HEK293T (cell line): ENCODE measurements around the gene SLF2.

Experiments used
- CTCF ChIA-PET: fragments of 350-600 bp; formaldehyde crosslinking; extraction: SDS; loops from one replicate; lab custom pipeline; 2021; ENCODE audit warnings: antibody characterized with exemption, inconsistent platforms; lab: Yijun Ruan, JAX
- POLR2A ChIA-PET: fragments of 350-600 bp; formaldehyde crosslinking; extraction: SDS; loops from one replicate; lab custom pipeline; 2020; ENCODE audit warnings: antibody characterized with exemption, inconsistent platforms; lab: Yijun Ruan, JAX
- DNase-seq: peaks from one replicate; pipeline ENCODE4 v3.0.0; 2012; ENCODE audit warnings: mixed read lengths; ENCODE audit errors: extremely low spot score
- ARNT ChIP-seq: fragments of 450-650 bp; IDR thresholded peaks from 2 replicates; pipeline ENCODE4 v1.6.1; 2017; ENCODE audit warnings: mild to moderate bottlenecking
- BHLHE40 ChIP-seq: fragments of 450-650 bp; IDR thresholded peaks from 2 replicates; pipeline ENCODE4 v1.6.1; 2016; ENCODE audit warnings: mild to moderate bottlenecking, moderate library complexity, borderline replicate concordance
- CTBP1 ChIP-seq: fragments of 450-650 bp; IDR thresholded peaks from 2 replicates; pipeline ENCODE4 v1.6.1; 2016; ENCODE audit warnings: borderline replicate concordance
- ELF4 ChIP-seq: fragments of 450-650 bp; IDR thresholded peaks from 2 replicates; pipeline ENCODE4 v1.6.1; 2017; ENCODE audit warnings: antibody characterized with exemption
- FOXA1 ChIP-seq: fragments of 450-650 bp; IDR thresholded peaks from 2 replicates; pipeline ENCODE4 v1.6.1; 2016; ENCODE audit warnings: mild to moderate bottlenecking
- FOXK2 ChIP-seq: fragments of 450-650 bp; IDR thresholded peaks from 2 replicates; pipeline ENCODE4 v1.6.1; 2016; ENCODE audit warnings: mild to moderate bottlenecking
- FOXM1 ChIP-seq: fragments of 450-650 bp; IDR thresholded peaks from 2 replicates; pipeline ENCODE4 v1.6.1; 2017; ENCODE audit warnings: mild to moderate bottlenecking, borderline replicate concordance
- HDGF ChIP-seq: fragments of 450-650 bp; IDR thresholded peaks from 2 replicates; pipeline ENCODE4 v1.6.1; 2017; ENCODE audit warnings: antibody characterized with exemption, borderline replicate concordance
- L3MBTL2 ChIP-seq: fragments of 450-650 bp; conservative IDR thresholded peaks from 2 replicates; pipeline ENCODE4 v1.6.1; 2016; ENCODE audit warnings: mild to moderate bottlenecking
- LEF1 ChIP-seq: fragments of 450-650 bp; IDR thresholded peaks from 2 replicates; pipeline ENCODE4 v1.6.1; 2017; ENCODE audit warnings: mild to moderate bottlenecking, borderline replicate concordance
- NFRKB ChIP-seq: fragments of 450-650 bp; IDR thresholded peaks from 2 replicates; pipeline ENCODE4 v1.6.1; 2016; ENCODE audit warnings: mild to moderate bottlenecking, moderate library complexity
- PKNOX1 ChIP-seq: fragments of 450-650 bp; IDR thresholded peaks from 2 replicates; pipeline ENCODE4 v1.6.1; 2016
- SP1 ChIP-seq: fragments of 450-650 bp; IDR thresholded peaks from 2 replicates; pipeline ENCODE4 v1.6.1; 2017
- SUZ12 ChIP-seq: fragments of 450-650 bp; IDR thresholded peaks from 2 replicates; pipeline ENCODE4 v1.6.1; 2016; ENCODE audit warnings: mild to moderate bottlenecking
- TARDBP ChIP-seq: fragments of 450-650 bp; IDR thresholded peaks from 2 replicates; pipeline ENCODE4 v1.6.1; 2016
- ZNF384 ChIP-seq: fragments of 450-650 bp; IDR thresholded peaks from 2 replicates; pipeline ENCODE4 v1.6.1; 2016

The SLF2 gene

GRCh38 chr10:101008823-101009423 is 96.2 kb downstream of the SLF2 start:
- no peak for DNase-seq
- ChIA-PET POLR2A (interaction anchor here (1.4 to 4.1 kb wide), 2 partner anchors 11 to 34 kb away, joined by 4 to 27 read pairs; partner anchors contain the start of gene LZTS2), CTCF (interaction anchor here (2.6 to 3.1 kb wide), 2 partner anchors 11 to 15 kb away, joined by 10 to 12 read pairs; no protein-coding TSS in a partner anchor)
- no peak for TF ChIP-seq NFRKB

GRCh38 chr10:101010329-101010728 is 97.6 kb downstream of the SLF2 start:
- ChIA-PET CTCF (interaction anchor here (1.0 to 3.1 kb wide), 5 partner anchors 8 to 19 kb away, joined by 4 to 12 read pairs (median 7); partner anchors contain the start of gene LZTS2), POLR2A (interaction anchor here (4.1 kb wide), 1 partner anchor 12 kb away, joined by 27 read pairs; the partner anchor contains the start of gene LZTS2)
- no peak for TF ChIP-seq SUZ12
- TF ChIP-seq PKNOX1 = no peak
- TF ChIP-seq LEF1 = no peak
- TF ChIP-seq TARDBP = no peak
- no peak for TF ChIP-seq HDGF
- TF ChIP-seq ARNT = no peak
- TF ChIP-seq FOXM1 = no peak

DNA sequence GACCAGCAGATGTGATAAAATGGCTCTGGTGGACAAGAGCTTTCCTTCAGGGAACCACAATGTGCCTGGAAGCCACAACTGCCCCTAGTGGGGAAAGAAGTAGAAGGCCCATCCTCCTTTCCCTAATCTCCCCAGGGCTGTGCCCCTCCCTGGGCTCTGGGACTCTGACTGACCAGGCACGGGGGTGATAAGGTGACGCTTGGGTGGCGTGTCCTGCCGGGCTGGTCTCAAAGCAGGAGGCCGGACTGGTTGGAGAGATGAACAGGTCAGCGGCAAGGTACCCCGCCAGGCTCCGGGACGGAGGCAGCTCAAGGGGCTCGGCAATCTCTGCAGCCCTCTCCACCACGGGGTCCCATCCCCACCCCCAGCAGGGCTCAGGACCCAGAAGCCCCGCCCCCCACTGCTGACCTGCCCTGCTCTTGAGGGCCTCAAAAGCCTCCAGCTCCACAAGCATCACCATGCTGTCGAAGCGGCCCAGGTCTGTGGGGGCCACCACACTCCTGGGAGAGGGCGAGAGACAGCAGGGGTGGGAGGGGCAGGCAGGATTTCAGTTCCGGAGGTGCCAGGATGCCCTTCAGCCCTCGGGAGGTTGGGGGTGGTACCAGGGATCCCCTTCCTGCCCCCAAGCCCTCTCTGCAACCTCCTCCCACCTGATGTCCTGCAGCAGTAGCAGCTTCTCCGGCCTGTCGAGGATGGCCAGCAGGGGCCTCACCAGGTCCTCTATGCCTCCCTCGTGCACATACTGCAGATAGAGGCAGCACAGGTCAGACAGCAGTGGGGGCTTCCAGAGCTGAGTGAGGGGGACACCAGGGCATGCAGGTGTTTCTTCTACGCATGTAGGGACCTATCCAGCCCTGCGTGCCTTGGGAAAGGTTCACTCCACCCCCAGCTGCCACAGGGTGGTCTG is 99.0 kb downstream of the SLF2 start:
- TF ChIP-seq SUZ12 (no peak), SP1 (no peak), PKNOX1 (no peak), ELF4 (no peak), TARDBP (no peak), NFRKB (no peak), HDGF (no peak), FOXA1 (no peak), FOXK2 (no peak), BHLHE40 (no peak), LEF1 (no peak)
- POLR2A ChIA-PET = interaction anchor here (1.9 to 4.1 kb wide), 2 partner anchors 14 to 18 kb away, joined by 6 to 27 read pairs; partner anchors contain the start of gene LZTS2
- DNase-seq = peak; percentile 67
- CTCF ChIA-PET = interaction anchor here (0.6 to 3.1 kb wide), 9 partner anchors 9 to 1097 kb away, joined by 3 to 25 read pairs (median 7); partner anchors contain the start of genes LZTS2, PDZD7 and SFXN3

More at GRCh38 chr10:101010329-101010728, 97.6 kb downstream of the SLF2 start:
- DNase-seq = no peak

DNA sequence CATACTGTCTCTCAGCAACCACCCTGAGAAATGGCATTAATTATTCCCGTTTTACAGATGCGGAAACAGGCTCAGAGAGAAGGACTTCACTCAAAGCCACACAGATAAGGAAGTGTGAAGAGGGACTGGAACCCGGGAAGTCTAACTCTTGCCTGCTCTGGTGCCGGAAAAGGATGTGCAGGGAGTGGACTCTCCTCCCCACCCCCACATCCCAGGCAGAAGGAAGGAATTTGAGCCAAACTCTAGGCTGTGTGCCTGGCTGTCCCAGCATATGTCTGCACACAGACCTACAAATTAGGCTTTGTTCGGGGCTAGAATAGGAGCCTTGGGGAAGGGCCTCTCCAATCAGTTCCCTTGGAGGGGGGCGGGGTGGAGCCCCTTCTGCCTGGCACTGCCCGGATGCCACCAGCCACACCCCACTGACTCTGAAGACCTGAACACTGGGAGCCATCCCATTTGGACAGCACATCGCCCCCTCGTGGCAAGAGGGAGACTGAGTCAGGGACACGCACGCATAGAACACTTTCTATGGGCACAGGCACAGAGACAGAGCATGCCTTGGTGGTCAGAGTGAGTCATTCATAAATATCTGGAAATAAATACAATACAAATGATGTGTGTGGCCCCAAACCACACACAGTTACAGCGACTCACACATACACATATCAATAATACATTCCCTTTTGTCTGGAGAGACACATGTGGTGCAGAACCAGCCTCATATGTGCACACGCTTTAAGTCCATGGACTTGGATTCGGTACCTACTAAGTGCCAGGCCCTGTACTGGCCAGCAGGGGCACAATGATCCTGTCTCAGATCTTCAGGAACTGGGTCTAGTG is 100.0 kb downstream of the SLF2 start:
- CTCF ChIA-PET = interaction anchor here (1.8 to 2.6 kb wide), 4 partner anchors 10 to 22 kb away, joined by 7 to 25 read pairs (median 10); partner anchors contain the start of gene LZTS2
- POLR2A ChIA-PET = interaction anchor here (1.9 to 4.1 kb wide), 2 partner anchors 14 to 19 kb away, joined by 6 to 27 read pairs; partner anchors contain the start of gene LZTS2
- DNase-seq = peak; percentile 82
- TF ChIP-seq PKNOX1 = no peak
- no peak for TF ChIP-seq BHLHE40
- no peak for TF ChIP-seq ELF4
- no peak for TF ChIP-seq CTBP1
- no peak for TF ChIP-seq L3MBTL2

- ChIA-PET CTCF (interaction anchor here (1.2 to 3.3 kb wide), 8 partner anchors 13 to 50 kb away, joined by 3 to 50 read pairs (median 9); partner anchors contain the start of genes PDZD7 and SFXN3), POLR2A (interaction anchor here (0.6 to 3.3 kb wide), 2 partner anchors 17 to 1440 kb away, joined by 4 to 20 read pairs; no protein-coding TSS in a partner anchor)
- DNase-seq = no peak
- TF ChIP-seq L3MBTL2 (no peak), PKNOX1 (no peak), LEF1 (no peak), ZNF384 (no peak), FOXA1 (no peak), FOXM1 (no peak), NFRKB (no peak), TARDBP (no peak), FOXK2 (no peak), SUZ12 (no peak), HDGF (no peak), SP1 (no peak), CTBP1 (no peak), ELF4 (no peak), BHLHE40 (no peak), ARNT (no peak)
Observed at GRCh38 chr10:101013365-101013825, 100.6 kb downstream of the SLF2 start.
